Thyroid gland (tissue), 4 donors: ENCODE results near the gene DAG1.

Experiments used
- CTCF ChIP-seq, 6 experiments: fragments of 200-600 bp in 3 of 6; fragments of 450-650 bp in 3 of 6; sonication (generic) in 3 of 6; IDR thresholded peaks; one replicate each; pipeline ENCODE4 v1.5.1; 2016 to 2019; ENCODE audit warnings: antibody characterized with exemption in 6 of 6, mild to moderate bottlenecking in 2 of 6, inconsistent platforms in 1 of 6, moderate library complexity in 1 of 6
- POLR2A ChIP-seq, 2 donors: fragments of 450-650 bp; IDR thresholded peaks; one replicate each; pipeline ENCODE4 v1.6.1; 2017; ENCODE audit warnings: antibody characterized with exemption in 2 of 2, mild to moderate bottlenecking in 2 of 2, moderate library complexity in 1 of 2

- TF ChIP-seq CTCF (IDR thresholded peaks at IDR 0.05) = no peak
- TF ChIP-seq POLR2A (IDR thresholded peaks at IDR 0.05) = no peak
Measured at GRCh38 chr3:49530701-49531100, 60.6 kb downstream of the DAG1 start.
